ENCODE data around the gene APLF. TPM values are rescaled to one million over a fixed set of nuclear protein-coding genes. Genes with fewer than 3 reads are reported as not detected.
"Not testable (repeated sequence)": the region's sequence is repeated elsewhere in the genome, so short reads cannot be mapped to it uniquely, and the experiment has no call there.

APLF gene
- total RNA-seq, 1 donor from 2014 or later: 3.0 TPM

DNA sequence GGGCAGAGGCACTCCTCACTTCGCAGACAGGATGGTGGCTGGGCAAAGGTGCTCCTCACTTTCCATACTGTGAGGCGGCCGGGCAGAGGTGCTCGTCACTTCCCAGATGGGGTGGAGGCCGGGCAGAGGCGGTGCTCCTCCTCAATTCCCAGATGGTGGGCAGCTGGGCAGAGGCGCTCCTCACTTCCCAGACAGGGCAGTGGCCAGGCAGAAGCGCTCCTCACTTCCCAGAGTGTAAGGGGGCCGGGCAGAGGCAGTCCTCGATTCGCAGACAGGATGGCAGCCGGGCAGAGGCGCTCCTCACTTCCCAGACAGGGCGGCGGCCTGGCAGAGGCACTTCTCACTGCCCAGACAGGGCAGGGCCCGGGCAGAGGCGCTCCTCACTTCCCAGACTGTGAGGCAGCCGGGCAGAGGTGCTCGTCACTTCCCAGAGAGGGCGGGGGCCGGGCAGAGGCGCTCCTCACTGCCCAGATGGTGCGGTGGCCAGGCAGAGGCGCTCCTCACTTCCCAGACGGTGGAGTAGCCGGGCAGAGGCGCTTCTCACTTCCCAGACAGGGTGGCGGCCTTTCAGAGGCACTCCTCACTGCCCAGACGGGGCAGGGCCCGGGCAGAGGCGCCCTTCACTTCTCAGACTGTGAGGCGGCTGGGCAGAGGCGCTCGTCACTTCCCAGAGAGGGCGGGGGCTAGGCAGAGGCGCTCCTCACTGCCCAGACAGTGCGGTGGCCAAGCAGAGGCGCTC is 60.1 kb downstream of the APLF start:
- H3K27ac Mint-ChIP-seq; DNase-seq (ENCODE audit: low spot score); intact Hi-C loops (cut with micrococcal nuclease); H3K4me1 Mint-ChIP-seq (ENCODE audit: low read depth); H3K4me3 Mint-ChIP-seq; H3K36me3 Mint-ChIP-seq (ENCODE audit: low read depth); H3K27me3 Mint-ChIP-seq (ENCODE audit: insufficient read depth); H3K9me3 Mint-ChIP-seq: not testable (repeated sequence)

DNA sequence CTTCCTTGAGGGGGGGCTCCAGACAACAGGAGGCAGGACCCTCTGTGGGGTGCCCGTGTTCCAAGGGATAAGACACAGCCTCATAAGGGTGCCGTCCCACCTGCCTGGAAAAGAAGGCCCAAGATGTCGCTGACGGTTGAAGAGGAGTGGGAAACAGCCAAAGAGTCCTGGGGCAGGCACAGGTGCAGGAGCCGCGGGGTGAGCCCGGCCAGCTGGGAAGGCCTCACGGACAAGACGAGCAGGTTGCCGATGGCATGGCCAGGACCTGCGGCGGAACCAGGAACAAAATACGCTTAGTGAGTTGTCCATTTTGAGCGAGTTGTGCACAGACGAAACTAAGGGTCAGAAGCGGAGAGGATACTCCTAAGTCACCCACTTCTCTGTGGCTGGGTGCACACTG is 61.8 kb downstream of the APLF start:
- H3K27me3 Mint-ChIP-seq (ENCODE audit: insufficient read depth); intact Hi-C loops (cut with micrococcal nuclease); H3K9me3 Mint-ChIP-seq; H3K4me3 Mint-ChIP-seq; H3K27ac Mint-ChIP-seq; H3K4me1 Mint-ChIP-seq (ENCODE audit: low read depth); H3K36me3 Mint-ChIP-seq (ENCODE audit: low read depth); DNase-seq (ENCODE audit: low spot score): not testable (repeated sequence)

DNA sequence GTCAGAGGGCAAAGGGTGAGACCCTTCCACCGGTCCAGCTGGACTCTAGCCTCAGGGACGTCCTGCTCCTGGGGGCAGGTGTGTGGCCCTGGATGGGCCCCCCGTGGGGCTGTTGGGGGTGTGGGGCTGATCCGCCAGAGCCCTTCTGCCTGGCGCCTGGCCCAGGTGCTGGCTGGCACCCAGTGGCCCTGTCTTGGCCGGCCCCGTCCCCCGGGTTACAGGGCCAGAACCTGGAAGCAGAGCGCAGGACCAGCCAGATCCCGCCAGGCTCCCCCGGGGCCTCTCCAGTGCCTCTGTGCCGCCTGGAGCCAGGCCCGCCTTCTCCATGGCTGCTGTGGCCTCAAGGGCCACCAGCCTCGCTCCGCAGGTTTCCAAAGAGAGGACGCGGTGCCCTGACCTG is 62.3 kb downstream of the APLF start:
- H3K4me3 Mint-ChIP-seq; H3K27me3 Mint-ChIP-seq (ENCODE audit: insufficient read depth); H3K4me1 Mint-ChIP-seq (ENCODE audit: low read depth); intact Hi-C loops (cut with micrococcal nuclease); H3K9me3 Mint-ChIP-seq; H3K27ac Mint-ChIP-seq; H3K36me3 Mint-ChIP-seq (ENCODE audit: low read depth); DNase-seq (ENCODE audit: low spot score): not testable (repeated sequence)

DNA sequence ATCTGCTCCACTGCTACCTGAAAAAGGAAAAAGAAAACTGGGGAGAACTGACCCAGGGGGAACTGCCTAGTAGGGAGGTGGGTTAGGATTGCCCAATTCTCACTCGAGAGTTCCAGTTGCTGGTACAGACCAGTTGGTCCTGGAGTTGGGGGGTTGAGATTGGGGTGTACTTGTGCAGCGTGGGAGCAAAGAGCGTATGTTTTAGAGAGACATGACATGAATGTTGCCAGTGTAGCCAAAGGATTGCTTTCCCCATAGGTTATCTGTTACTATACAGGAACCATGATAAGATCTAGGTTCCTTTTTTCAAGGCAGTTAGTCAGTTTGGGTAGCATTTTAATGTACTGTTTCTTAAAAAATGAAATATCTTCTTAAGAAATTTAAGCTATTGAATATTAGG is 68.6 kb downstream of the APLF start:
- Mint-ChIP-seq H3K4me1 (ENCODE audit: low read depth) (peaks cover 5% of the 10 kb centered on the region), H3K4me3 (no peak overlapping the region), H3K36me3 (ENCODE audit: low read depth) (peaks cover 1% of the 10 kb centered on the region), H3K9me3 (no peaks in the 10 kb centered on the region), H3K27me3 (ENCODE audit: insufficient read depth) (no peaks in the 10 kb centered on the region), H3K27ac (no peak overlapping the region)
- DNase-seq (ENCODE audit: low spot score): no peak
- intact Hi-C loops (cut with micrococcal nuclease): no loop called here

DNA sequence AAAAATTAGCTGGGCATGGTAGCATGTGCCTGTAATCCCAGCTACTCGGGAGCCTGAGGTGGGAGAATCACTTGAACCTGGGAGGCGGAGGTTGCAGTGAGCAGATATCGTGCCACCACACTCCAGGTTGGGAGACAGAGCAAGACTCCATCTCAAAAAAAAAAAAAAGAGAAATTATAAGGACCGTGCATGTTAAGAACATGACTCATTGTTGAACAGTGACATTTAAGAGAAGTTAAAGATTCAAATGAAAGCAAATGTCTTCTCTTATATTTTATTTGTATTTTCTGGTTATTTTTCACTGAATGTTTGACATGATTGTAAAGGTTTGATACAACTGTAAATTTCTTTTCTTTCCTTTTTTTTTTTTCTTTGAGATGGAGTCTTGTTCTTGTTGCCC is 69.6 kb downstream of the APLF start:
- Mint-ChIP-seq H3K27ac (no peak overlapping the region), H3K4me1 (ENCODE audit: low read depth) (peaks cover 5% of the 10 kb centered on the region), H3K9me3 (no peaks in the 10 kb centered on the region), H3K27me3 (ENCODE audit: insufficient read depth) (no peaks in the 10 kb centered on the region), H3K4me3 (no peak overlapping the region), H3K36me3 (ENCODE audit: low read depth) (peaks cover 1% of the 10 kb centered on the region)
- no peak for DNase-seq (ENCODE audit: low spot score)
- intact Hi-C loops (cut with micrococcal nuclease): no loop called here

DNA sequence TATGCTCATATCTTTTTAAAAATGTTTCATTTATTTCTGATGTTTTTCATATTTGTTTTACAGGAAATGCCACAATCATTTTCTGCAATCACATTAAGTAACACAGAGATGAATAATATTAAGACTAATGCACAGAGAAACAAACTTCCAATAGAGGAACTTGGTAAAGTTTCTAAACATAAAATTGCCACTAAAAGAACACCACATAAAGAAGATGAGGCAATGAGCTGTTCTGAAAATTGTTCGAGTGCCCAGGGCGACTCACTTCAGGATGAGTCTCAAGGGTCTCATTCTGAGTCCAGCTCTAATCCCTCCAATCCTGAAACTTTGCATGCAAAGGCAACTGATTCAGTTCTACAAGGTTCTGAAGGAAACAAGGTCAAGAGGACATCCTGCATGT is 70.4 kb downstream of the APLF start:
- intact Hi-C loops (cut with micrococcal nuclease): no loop called here
- Mint-ChIP-seq H3K9me3 (no peaks in the 10 kb centered on the region), H3K4me1 (ENCODE audit: low read depth) (peaks cover 5% of the 10 kb centered on the region), H3K27me3 (ENCODE audit: insufficient read depth) (no peaks in the 10 kb centered on the region), H3K27ac (no peak overlapping the region), H3K4me3 (no peak overlapping the region), H3K36me3 (ENCODE audit: low read depth) (peaks cover 1% of the 10 kb centered on the region)
- DNase-seq (ENCODE audit: low spot score): no peak

DNA sequence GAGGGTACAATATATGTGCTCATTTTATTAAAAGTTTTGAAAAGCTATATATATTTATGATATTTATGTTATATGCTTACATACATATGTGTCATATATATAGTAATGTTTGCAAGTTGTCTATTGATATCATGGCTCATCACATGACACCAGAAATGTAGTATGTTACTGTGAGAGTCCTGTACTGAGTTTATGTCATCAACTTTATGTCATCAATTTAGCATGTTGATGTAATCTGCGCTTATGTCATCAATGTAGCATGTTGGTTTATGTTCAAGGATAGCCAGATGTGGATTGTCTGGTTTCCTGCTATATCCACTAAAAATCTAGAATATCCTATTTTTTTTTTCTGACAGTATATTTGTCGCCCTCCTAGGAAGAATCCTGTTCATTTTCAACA is 77.4 kb downstream of the APLF start:
- no peak for DNase-seq (ENCODE audit: low spot score)
- intact Hi-C loops (cut with micrococcal nuclease): no loop called here
- H3K36me3 Mint-ChIP-seq (ENCODE audit: low read depth): no peaks in the 10 kb centered on the region
- H3K27me3 Mint-ChIP-seq (ENCODE audit: insufficient read depth): peaks cover 1% of the 10 kb centered on the region
- H3K4me3 Mint-ChIP-seq: no peak overlapping the region
- H3K4me1 Mint-ChIP-seq (ENCODE audit: low read depth): no peaks in the 10 kb centered on the region
- no peak overlapping the region for H3K27ac Mint-ChIP-seq
- no peaks in the 10 kb centered on the region for H3K9me3 Mint-ChIP-seq

DNA sequence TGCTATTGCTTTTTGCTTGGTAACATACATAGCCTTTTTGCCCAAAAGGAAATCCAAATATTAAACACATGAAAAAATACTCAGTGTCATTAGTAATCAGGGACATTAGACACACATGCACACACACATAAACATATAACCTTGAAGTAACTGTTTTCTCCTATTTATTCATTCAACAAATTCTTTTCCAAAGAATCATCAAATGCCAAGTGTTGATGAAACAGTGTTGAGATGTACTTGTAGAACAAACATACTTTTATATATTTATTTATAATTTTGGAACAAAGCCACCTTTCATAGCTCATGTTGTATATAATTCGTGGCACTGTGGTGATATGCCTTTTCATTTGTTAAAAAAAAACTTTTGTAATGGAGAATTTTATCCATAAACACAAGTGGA is 81.0 kb downstream of the APLF start:
- Mint-ChIP-seq H3K27ac (no peak overlapping the region), H3K4me3 (no peak overlapping the region), H3K36me3 (ENCODE audit: low read depth) (no peaks in the 10 kb centered on the region), H3K9me3 (no peaks in the 10 kb centered on the region), H3K27me3 (ENCODE audit: insufficient read depth) (peaks cover 2% of the 10 kb centered on the region), H3K4me1 (ENCODE audit: low read depth) (no peaks in the 10 kb centered on the region)
- intact Hi-C loops (cut with micrococcal nuclease): no loop called here
- no peak for DNase-seq (ENCODE audit: low spot score)

DNA sequence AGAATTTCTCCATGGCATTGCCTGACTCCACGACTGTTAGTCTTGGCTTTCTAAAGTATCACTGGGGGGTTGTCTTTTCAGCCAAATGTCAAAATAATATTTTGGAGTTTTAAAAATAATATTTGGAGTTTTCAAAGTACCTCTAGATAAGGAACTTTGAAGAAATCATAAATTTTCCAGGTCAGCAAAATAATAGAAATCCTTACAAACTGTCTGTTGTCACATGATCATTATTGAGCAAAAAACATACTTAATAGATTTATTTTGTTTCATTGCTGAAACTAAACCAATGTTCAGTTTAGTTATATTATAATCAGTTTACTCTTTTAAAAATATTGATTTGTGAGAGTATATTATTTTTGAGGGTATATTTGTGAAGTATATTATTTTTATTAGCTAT is 85.7 kb downstream of the APLF start:
- H3K27ac Mint-ChIP-seq: no peak overlapping the region
- no peaks in the 10 kb centered on the region for H3K9me3 Mint-ChIP-seq
- no peaks in the 10 kb centered on the region for H3K4me1 Mint-ChIP-seq (ENCODE audit: low read depth)
- H3K27me3 Mint-ChIP-seq (ENCODE audit: insufficient read depth): peaks cover 3% of the 10 kb centered on the region
- no peak for DNase-seq (ENCODE audit: low spot score)
- H3K4me3 Mint-ChIP-seq: no peak overlapping the region
- H3K36me3 Mint-ChIP-seq (ENCODE audit: low read depth): no peaks in the 10 kb centered on the region
- intact Hi-C loops (cut with micrococcal nuclease): no loop called here

DNA sequence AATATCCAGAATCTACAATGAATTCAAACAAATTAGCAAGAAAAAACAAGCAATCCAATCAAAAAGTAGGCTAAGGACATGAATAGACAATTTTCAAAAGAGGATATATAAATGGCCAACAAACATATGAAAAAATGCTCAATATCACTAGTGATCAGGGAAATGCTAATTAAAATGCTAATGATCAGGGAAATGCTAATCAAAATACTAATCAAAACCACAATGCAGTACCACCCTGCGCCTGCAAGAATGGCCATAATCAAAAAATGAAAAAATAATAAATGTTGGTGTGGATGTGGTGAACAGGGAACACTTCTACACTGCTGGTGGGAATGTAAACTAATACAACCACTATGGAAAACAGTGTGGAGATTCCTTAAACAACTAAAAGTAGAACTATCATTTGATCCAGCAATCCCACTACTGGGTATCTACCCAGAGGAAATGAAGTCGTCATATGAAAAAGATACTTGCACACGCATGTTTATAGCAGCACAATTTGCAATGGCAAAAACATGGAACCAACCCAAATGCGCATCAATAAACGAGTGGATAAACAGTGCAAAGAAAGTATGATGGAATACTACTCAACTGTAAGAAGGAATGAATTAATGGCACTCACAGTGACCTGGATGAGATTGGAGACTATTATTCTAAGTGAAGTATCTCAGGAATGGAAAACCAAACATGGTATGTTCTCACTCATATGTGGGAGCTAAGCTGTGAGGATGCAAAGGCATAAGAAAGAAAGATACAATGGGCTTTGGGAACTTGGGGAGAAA is 88.2 kb downstream of the APLF start:
- H3K4me3 Mint-ChIP-seq; H3K36me3 Mint-ChIP-seq (ENCODE audit: low read depth); H3K27me3 Mint-ChIP-seq (ENCODE audit: insufficient read depth); H3K27ac Mint-ChIP-seq; H3K9me3 Mint-ChIP-seq; intact Hi-C loops (cut with micrococcal nuclease); DNase-seq (ENCODE audit: low spot score): not testable (repeated sequence)
- peaks cover 11% of the 10 kb centered on the region for H3K4me1 Mint-ChIP-seq (ENCODE audit: low read depth)

DNA sequence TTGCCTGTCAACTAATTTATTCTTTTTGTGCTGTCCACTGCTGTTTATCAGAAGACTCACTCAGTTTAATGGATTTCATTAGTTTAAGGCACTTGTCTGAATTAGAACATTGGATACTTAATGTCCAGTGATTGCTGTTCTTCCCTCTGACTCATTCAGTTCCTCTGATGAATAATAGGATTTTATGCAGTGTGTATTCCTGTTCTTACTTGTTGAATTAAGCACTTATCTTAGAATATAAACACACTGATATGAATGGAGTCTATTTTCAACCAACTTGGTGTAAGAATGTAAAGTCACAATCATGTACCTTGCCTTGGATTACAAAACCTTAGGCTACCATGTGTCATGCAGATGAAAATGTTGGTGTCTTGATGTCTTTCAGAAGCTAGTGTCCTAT is 89.0 kb downstream of the APLF start:
- H3K27me3 Mint-ChIP-seq (ENCODE audit: insufficient read depth): peaks cover 1% of the 10 kb centered on the region
- H3K27ac Mint-ChIP-seq: no peak overlapping the region
- intact Hi-C loops (cut with micrococcal nuclease): no loop called here
- no peak overlapping the region for H3K4me3 Mint-ChIP-seq
- peaks cover 11% of the 10 kb centered on the region for H3K4me1 Mint-ChIP-seq (ENCODE audit: low read depth)
- H3K9me3 Mint-ChIP-seq: no peaks in the 10 kb centered on the region
- DNase-seq (ENCODE audit: low spot score): no peak
- H3K36me3 Mint-ChIP-seq (ENCODE audit: low read depth): no peaks in the 10 kb centered on the region

DNA sequence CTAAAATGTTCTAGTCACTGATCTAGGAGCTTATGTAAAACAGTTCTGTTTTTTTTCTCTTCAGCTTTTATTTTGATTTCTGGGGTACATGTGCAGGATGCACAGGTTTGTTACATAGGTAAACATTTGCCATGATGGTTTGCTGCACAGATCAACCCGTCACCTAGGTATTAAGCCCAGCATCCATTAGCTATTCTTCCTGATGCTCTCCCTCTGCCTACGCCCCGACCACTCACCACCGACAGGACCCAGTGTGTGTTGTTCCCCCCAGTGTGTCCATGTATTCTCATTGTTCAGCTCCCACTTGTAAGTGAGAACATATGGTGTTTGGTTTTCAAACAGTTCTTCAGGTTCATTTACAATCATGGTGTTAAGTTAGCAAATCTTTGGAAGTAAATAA is 91.2 kb downstream of the APLF start:
- peaks cover 6% of the 10 kb centered on the region for H3K27me3 Mint-ChIP-seq (ENCODE audit: insufficient read depth)
- no peak overlapping the region for H3K4me3 Mint-ChIP-seq
- no peak for DNase-seq (ENCODE audit: low spot score)
- H3K36me3 Mint-ChIP-seq (ENCODE audit: low read depth): no peaks in the 10 kb centered on the region
- no peaks in the 10 kb centered on the region for H3K9me3 Mint-ChIP-seq
- peaks cover 11% of the 10 kb centered on the region for H3K4me1 Mint-ChIP-seq (ENCODE audit: low read depth)
- H3K27ac Mint-ChIP-seq: no peak overlapping the region
- intact Hi-C loops (cut with micrococcal nuclease): no loop called here

DNA sequence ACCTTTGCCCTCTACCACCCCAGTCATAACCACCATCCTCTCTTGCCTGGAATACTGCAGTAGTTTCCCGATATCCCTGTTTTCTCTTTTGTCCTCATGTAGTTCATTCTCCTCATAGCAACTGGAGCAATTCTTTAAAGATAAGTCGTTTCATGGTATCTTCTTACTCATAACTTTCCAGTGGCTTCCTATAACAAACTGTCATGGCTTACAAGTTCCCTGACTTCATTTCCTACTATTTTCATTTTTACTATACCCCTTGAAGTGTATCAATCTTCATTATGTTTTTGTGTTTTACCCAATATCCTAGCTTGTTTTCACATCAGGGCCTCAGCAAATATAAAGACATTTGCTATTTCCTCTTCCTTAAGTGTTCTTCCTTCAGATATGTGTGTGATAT is 92.3 kb downstream of the APLF start:
- H3K4me3 Mint-ChIP-seq: no peak overlapping the region

More for the DNA sequence above, 92.3 kb downstream of the APLF start:
- no peaks in the 10 kb centered on the region for H3K9me3 Mint-ChIP-seq
- no peaks in the 10 kb centered on the region for H3K36me3 Mint-ChIP-seq (ENCODE audit: low read depth)
- peaks cover 6% of the 10 kb centered on the region for H3K27me3 Mint-ChIP-seq (ENCODE audit: insufficient read depth)
- intact Hi-C loops (cut with micrococcal nuclease): no loop called here
- no peak overlapping the region for H3K27ac Mint-ChIP-seq
- no peak for DNase-seq (ENCODE audit: low spot score)
- peaks cover 11% of the 10 kb centered on the region for H3K4me1 Mint-ChIP-seq (ENCODE audit: low read depth)

Measured in activated T-helper 1 cell treated with anti-CD3 and anti-CD28 coated beads, Interleukin-12 subunit alpha, Interleukin-12 subunit beta, Interleukin-2, Interleukin-4 antibody, amounts not matched to agents 30 ng/mL and 10 ng/mL and 1 ng/mL, durations not matched to agents 14 hours and 24 hours and 36 hours (primary cell).